K562 (cell line): ENCODE results near the gene TP63. TPM values are rescaled to one million over a fixed set of nuclear protein-coding genes. Genes with fewer than 3 reads are reported as not detected.

Experiments
- ATAC-seq: fragments of 200-7000 bp; cut with Tn5 transposase; 3 replicates; pipeline ENCODE4 v1.9.1; 2020; ENCODE audit warnings: moderate library complexity
- BruUV-seq: library from RNA; stranded (reverse); fragments of 400-500 nt; replicated peaks from 2 replicates; lab custom pipeline; 2021; lab: Mats Ljungman, UMichigan
- CTCF ChIA-PET: fragments of 300-600 bp; formaldehyde crosslinking; extraction: SDS; loops from one replicate; lab custom pipeline; 2021; ENCODE audit warnings: low intra/inter-chr PET ratio; lab: Yijun Ruan, JAX
- POLR2A ChIA-PET: fragments of 300-600, 350-650 bp; sonication (Branson Sonifier 250); formaldehyde crosslinking; extraction: SDS; loops from one replicate; lab custom pipeline; 2021; ENCODE audit warnings: antibody characterized with exemption, inconsistent platforms; lab: Yijun Ruan, JAX
- DNase-seq, 4 experiments: peaks; one replicate each; pipeline versions ENCODE4 v3.0.0 to v3.0.0-alpha.2; 2011 to 2018; ENCODE audit warnings: low spot score in 3 of 4, mixed read lengths in 3 of 4; ENCODE audit errors: extremely low read depth in 1 of 4
- FAIRE-seq: peaks from 2 replicates; lab custom pipeline; 2011; peaks lifted over from hg19 to GRCh38; lab: Jason Lieb, UNC
- H2AFZ ChIP-seq: 2 replicates; pipeline ENCODE4 v1.6.0; 2011; ENCODE audit warnings: low read depth, low read length, control low read depth, inconsistent platforms
- H3K27ac ChIP-seq: fragments of 200-600 bp; 3 replicates; pipeline ENCODE4 v1.8.0; 2011; ENCODE audit warnings: low read depth, mild to moderate bottlenecking, control low read depth, inconsistent platforms, low read length, moderate library complexity, mixed read lengths; ENCODE audit errors: extremely low read depth
- H3K27me3 ChIP-seq, 2 experiments: fragments of 300-600 bp in 1 of 2; 2 replicates in 1 of 2; 3 replicates in 1 of 2; pipeline versions ENCODE4 v1.6.0 to v1.8.0; 2011; ENCODE audit warnings: inconsistent platforms in 2 of 2, low read length in 2 of 2, mild to moderate bottlenecking in 1 of 2, mixed read lengths in 1 of 2, moderate library complexity in 1 of 2; ENCODE audit not compliant: control insufficient read depth in 2 of 2, insufficient read depth in 2 of 2
- H3K36me3 ChIP-seq: fragments of 300-600 bp; 3 replicates; pipeline ENCODE4 v1.8.0; 2011; ENCODE audit warnings: mild to moderate bottlenecking, low read length, inconsistent platforms; ENCODE audit not compliant: control insufficient read depth, insufficient read depth
- H3K4me1 ChIP-seq, 2 experiments: fragments of 200-600 bp in 1 of 2; replicated peaks in 1 of 2; 2 replicates in 1 of 2; 3 replicates in 1 of 2; pipeline versions ENCODE4 v1.5.1 to v1.8.0; 2011; ENCODE audit warnings: inconsistent platforms in 2 of 2, low read length in 2 of 2, mild to moderate bottlenecking in 1 of 2, mixed read lengths in 1 of 2, moderate library complexity in 1 of 2; ENCODE audit not compliant: control insufficient read depth in 2 of 2, insufficient read depth in 2 of 2
- H3K4me2 ChIP-seq: 2 replicates; pipeline ENCODE4 v1.6.1; 2011; ENCODE audit warnings: low read length, control low read depth, inconsistent platforms, mixed read lengths; ENCODE audit not compliant: insufficient read depth
- H3K4me3 ChIP-seq: fragments of 200-600 bp; sonication (generic), shearing (Covaris generic); 2 replicates; pipeline ENCODE4 v1.5.1; 2016; ENCODE audit warnings: control low read depth, inconsistent platforms
- H3K79me2 ChIP-seq: fragments of 200-600 bp; 3 replicates; pipeline ENCODE4 v1.8.0; 2011; ENCODE audit warnings: low read length, inconsistent platforms; ENCODE audit not compliant: control insufficient read depth, insufficient read depth
- H3K9ac ChIP-seq, 2 experiments: 2 replicates each; pipeline versions ENCODE4 v1.6.0 to v1.6.1; 2011; ENCODE audit warnings: low read depth in 2 of 2, low read length in 2 of 2, control low read depth in 1 of 2, inconsistent platforms in 1 of 2, mild to moderate bottlenecking in 1 of 2, mixed read lengths in 1 of 2; ENCODE audit not compliant: insufficient read depth in 1 of 2
- H3K9me1 ChIP-seq: one replicate; pipeline ENCODE4 v1.6.0; 2011; ENCODE audit warnings: inconsistent platforms, mild to moderate bottlenecking, low read length, moderate library complexity; ENCODE audit not compliant: control insufficient read depth, insufficient read depth
- H3K9me3 ChIP-seq: replicated peaks from 2 replicates; pipeline ENCODE4 v1.5.1; 2011; ENCODE audit warnings: low read depth, low read length, inconsistent platforms; ENCODE audit not compliant: control insufficient read depth, insufficient read depth
- H4K20me1 ChIP-seq: replicated peaks from 2 replicates; pipeline ENCODE4 v1.6.1; 2011; ENCODE audit warnings: low read length, inconsistent platforms, mixed read lengths; ENCODE audit not compliant: control insufficient read depth, insufficient read depth
- ARID2 ChIP-seq: fragments of 450-650 bp; IDR thresholded peaks from 2 replicates; pipeline ENCODE4 v1.6.1; 2017; ENCODE audit warnings: antibody characterized with exemption, mild to moderate bottlenecking
- ATF7 ChIP-seq: fragments of 450-650 bp; IDR thresholded peaks from 2 replicates; pipeline ENCODE4 v1.7.1; 2014; ENCODE audit warnings: mild to moderate bottlenecking, moderate library complexity
- CHD4 ChIP-seq: fragments of 200-600 bp; sonication (generic); IDR thresholded peaks from 3 replicates; pipeline ENCODE4 v1.6.1; 2012; ENCODE audit warnings: low read depth, mild to moderate bottlenecking, mixed read lengths, low read length, inconsistent platforms; ENCODE audit not compliant: insufficient read depth, insufficient replicate concordance, poor library complexity, severe bottlenecking
- DLX4 ChIP-seq: fragments of 250-450 bp; sonication (Bioruptor Pico); IDR thresholded peaks from 2 replicates; pipeline ENCODE4 v1.6.1; 2021; ENCODE audit warnings: mild to moderate bottlenecking
- E2F1 ChIP-seq: sonication (generic); formaldehyde crosslinking; IDR thresholded peaks from 2 replicates; pipeline ENCODE4 v1.8.1; 2023; ENCODE audit warnings: mild to moderate bottlenecking, missing genetic modification reagents, moderate library complexity
- ELF2 ChIP-seq: fragments of 250-450 bp; sonication (Bioruptor Pico); IDR thresholded peaks from 2 replicates; pipeline ENCODE4 v1.5.0; 2021; ENCODE audit warnings: mild to moderate bottlenecking
- L3MBTL2 ChIP-seq: fragments of 450-650 bp; IDR thresholded peaks from 2 replicates; pipeline ENCODE4 v1.6.1; 2016; ENCODE audit warnings: mild to moderate bottlenecking, moderate library complexity
- NFRKB ChIP-seq: fragments of 450-650 bp; IDR thresholded peaks from 2 replicates; pipeline ENCODE4 v1.6.1; 2016; ENCODE audit warnings: low read depth
- RBM25 ChIP-seq: fragments of 200-400 bp; formaldehyde crosslinking; IDR thresholded peaks from 2 replicates; pipeline ENCODE4 v1.6.1; 2018; ENCODE audit warnings: low read length, low read depth, moderate library complexity; ENCODE audit not compliant: severe bottlenecking
- SMARCA4 ChIP-seq: fragments of 450-650 bp; IDR thresholded peaks from 2 replicates; pipeline ENCODE4 v1.6.1; 2016
- TCF7 ChIP-seq: sonication (generic); IDR thresholded peaks from 2 replicates; pipeline ENCODE4 v1.6.1; 2016; ENCODE audit warnings: antibody characterized with exemption, borderline replicate concordance
- ZKSCAN8 ChIP-seq: fragments of 200-800 bp; sonication (Bioruptor generic); IDR thresholded peaks from 2 replicates; pipeline ENCODE4 v1.6.1; 2016; ENCODE audit warnings: missing genetic modification characterization, missing compliant biosample characterization
- ZNF184 ChIP-seq: sonication (generic); formaldehyde crosslinking; IDR thresholded peaks from 2 replicates; pipeline ENCODE4 v1.5.0; 2020; ENCODE audit warnings: missing genetic modification reagents
- ZNF384 ChIP-seq: IDR thresholded peaks from 2 replicates; pipeline ENCODE4 v1.6.1; 2012; ENCODE audit warnings: low read depth, low read length, improper control_type of control experiment
- ZNF778 ChIP-seq: fragments of 450-650 bp; formaldehyde crosslinking; IDR thresholded peaks from 2 replicates; pipeline ENCODE4 v1.4.0; 2020; ENCODE audit warnings: mild to moderate bottlenecking, moderate library complexity
- WGBS: fragments of 100-300 bp; shearing (Covaris generic); methylation state at CpG from one replicate; pipeline ENCODE4 v1.1.6; 2016; ENCODE audit warnings: low coverage, mixed read lengths; ENCODE audit not compliant: insufficient coverage; ENCODE audit errors: missing lambda C conversion rate; 5-methylcytosine and 5-hydroxymethylcytosine counted together
- in situ Hi-C: fragments of 300-500 bp; cut with MboI; formaldehyde crosslinking; loops from 4 replicates; pipeline ENCODE4 v1.15.0; 2018; ENCODE audit warnings: inconsistent platforms, mixed read lengths
- intact Hi-C: fragments of 100-400 bp; cut with micrococcal nuclease; formaldehyde crosslinking; loops from 2 replicates; pipeline ENCODE4 v1.14.2; 2022
- polyA plus RNA-seq, 8 experiments: library from polyadenylated mRNA; depleted of rRNA in 4 of 8; stranded (reverse) in 5 of 8; unstranded in 3 of 8; fragments of >200 nt; fragmentation: Nextera tagmentation in 2 of 8; fragmentation: Illumina TruSeq in 1 of 8; extraction: Ambion mirVana in 2 of 8; extraction: Trizol in 1 of 8; gene quantifications; 2 replicates each; pipeline versions ENCODE4 v1.2.1 to v1.2.3, GENCODE V29; 2011 to 2014; ENCODE audit warnings: inconsistent platforms in 1 of 8, missing spikeins in 1 of 8
- total RNA-seq, 7 experiments: library from RNA; depleted of rRNA in 6 of 7; stranded (reverse); fragments of >200 nt in 6 of 7; fragmentation: Illumina TruSeq in 2 of 7; extraction: Trizol in 2 of 7; gene quantifications; 2 replicates each; pipeline versions ENCODE4 v1.2.1 to v1.2.3, GENCODE V29; 2011 to 2021; ENCODE audit warnings: low replicate concordance in 1 of 7

The TP63 gene
- total and polyA plus RNA-seq, 9 of the 15 experiments (the other 6 are each of a cell fraction or from before 2014, with no cell fraction given): 0.32 to 1.4 (median 0.50) TPM

- Histone ChIP-seq H3K27ac (no peak overlapping the region), H3K36me3 (no peaks in the 10 kb centered on the region), H3K79me2 (no peaks in the 10 kb centered on the region), H3K4me2 (no peak overlapping the region), H3K27me3 (no peaks in the 10 kb centered on the region), H4K20me1 (no peaks in the 10 kb centered on the region), H3K4me1 (no peaks in the 10 kb centered on the region), H2AFZ (no peak overlapping the region), H3K9me3 (no peaks in the 10 kb centered on the region), H3K4me3 (no peak overlapping the region)
- DNase-seq: no peak
- POLR2A ChIA-PET: no interaction called here
- no peak for FAIRE-seq
- 0% methylated on average over 2 of the region's 2 CpGs for WGBS
- no peak for ATAC-seq
- BruUV-seq: no TSS peak
- intact Hi-C loops (no loop called here), in situ Hi-C loops (no loop called here)
- TF ChIP-seq SMARCA4 (no peak), ATF7 (no peak), DLX4 (CRISPR knock-in tag) (no peak), ZKSCAN8 (CRISPR knock-in tag) (no peak), CHD4 (no peak), ARID2 (no peak), NFRKB (no peak), L3MBTL2 (no peak), ELF2 (no peak), ZNF778 (no peak), TCF7 (no peak), E2F1 (CRISPR knock-in tag) (no peak), ZNF184 (no peak), RBM25 (no peak), ZNF384 (no peak)
- TF ChIP-seq, all 486 proteins: peak for 0
- Histone ChIP-seq H3K9me1 (no peaks in the 10 kb centered on the region), H3K9ac (no peak overlapping the region)
- CTCF ChIA-PET: no interaction called here
These were observed 141.4 kb downstream of the TP63 start for GRCh38 chr3:189772584-189772983.
